Smooth muscle cell (in vitro differentiated cells): ENCODE measurements around the gene YTHDF2. TPM values are rescaled to one million over a fixed set of nuclear protein-coding genes. Genes with fewer than 3 reads are reported as not detected.

Experiments used
- DNase-seq: peaks from one replicate; lab custom pipeline; 2025; ENCODE audit not compliant: unreplicated experiment; lab: John Stamatoyannopoulos, UW
- H2AFZ ChIP-seq: fragments of 200-600 bp; sonication (generic); 2 replicates; pipeline ENCODE4 v1.6.0; 2016; ENCODE audit warnings: antibody characterized with exemption, low read depth, mild to moderate bottlenecking
- H3F3A ChIP-seq: fragments of 200-600 bp; sonication (generic); 2 replicates; pipeline ENCODE4 v1.6.0; 2017; ENCODE audit warnings: antibody characterized with exemption, low read depth
- H3K27ac ChIP-seq: fragments of 200-600 bp; sonication (generic); 2 replicates; pipeline ENCODE4 v1.5.1; 2016; ENCODE audit warnings: low read depth, mild to moderate bottlenecking
- H3K27me3 ChIP-seq: fragments of 200-600 bp; sonication (generic); 2 replicates; pipeline ENCODE4 v1.6.1; 2016; ENCODE audit warnings: low read depth, mild to moderate bottlenecking
- H3K36me3 ChIP-seq: fragments of 200-600 bp; sonication (generic); 2 replicates; pipeline ENCODE4 v1.5.1; 2016; ENCODE audit warnings: low read depth
- H3K4me1 ChIP-seq: fragments of 200-600 bp; sonication (generic); 2 replicates; pipeline ENCODE4 v1.5.1; 2016; ENCODE audit warnings: low read depth
- H3K4me2 ChIP-seq: fragments of 200-600 bp; sonication (generic); 2 replicates; pipeline ENCODE4 v1.6.0; 2016; ENCODE audit warnings: mild to moderate bottlenecking
- H3K4me3 ChIP-seq: fragments of 200-600 bp; sonication (generic); 2 replicates; pipeline ENCODE4 v1.5.1; 2016; ENCODE audit warnings: mild to moderate bottlenecking
- H3K79me2 ChIP-seq: fragments of 200-600 bp; sonication (generic); 2 replicates; pipeline ENCODE4 v1.6.0; 2016; ENCODE audit warnings: low read depth, mild to moderate bottlenecking
- H3K9ac ChIP-seq: fragments of 200-600 bp; sonication (generic); 2 replicates; pipeline ENCODE4 v1.6.0; 2016; ENCODE audit warnings: low read depth
- H3K9me3 ChIP-seq: fragments of 200-600 bp; sonication (generic); replicated peaks from 2 replicates; pipeline ENCODE4 v1.5.1; 2016; ENCODE audit warnings: low read depth
- H4K20me1 ChIP-seq: fragments of 200-600 bp; sonication (generic); 2 replicates; pipeline ENCODE4 v1.6.0; 2016; ENCODE audit warnings: low read depth
- CTCF ChIP-seq: fragments of 200-600 bp; sonication (generic); IDR thresholded peaks from 2 replicates; pipeline ENCODE4 v1.5.1; 2017; ENCODE audit warnings: borderline replicate concordance, mild to moderate bottlenecking, antibody characterized with exemption; ENCODE audit not compliant: insufficient read depth, poor library complexity, severe bottlenecking
- WGBS: methylation state at CpG from one replicate; pipeline ENCODE4 v1.1.7; 2016; ENCODE audit warnings: low lambda C conversion rate; 5-methylcytosine and 5-hydroxymethylcytosine counted together
- polyA plus RNA-seq: library from polyadenylated mRNA; unstranded; fragments of >200 nt; fragmentation: Nextera tagmentation; extraction: Ambion mirVana; gene quantifications from 2 replicates; pipeline ENCODE4 v1.2.1, GENCODE V29; 2016
- total RNA-seq: library from RNA; depleted of rRNA; stranded (reverse); fragments of >200 nt; gene quantifications from 2 replicates; pipeline ENCODE4 v1.2.3, GENCODE V29; 2014

Gene YTHDF2
- total and polyA plus RNA-seq, 2 experiments from 2014 or later, result 68.4 to 77.5 TPM

- DNase-seq, result no peak
- H3K4me3 ChIP-seq, result no peak overlapping the region
- H3F3A ChIP-seq, result peaks cover 6% of the 10 kb centered on the region
- H2AFZ ChIP-seq, result no peak overlapping the region
- no peaks in the 10 kb centered on the region for H3K79me2 ChIP-seq
- H4K20me1 ChIP-seq, result no peaks in the 10 kb centered on the region
- no peaks in the 10 kb centered on the region for H3K9me3 ChIP-seq
- H3K4me2 ChIP-seq, result no peak overlapping the region
- no peaks in the 10 kb centered on the region for H3K36me3 ChIP-seq
- 43% methylated on average over 6 of the region's 6 CpGs for WGBS
- H3K27me3 ChIP-seq, result no peaks in the 10 kb centered on the region
- TF ChIP-seq CTCF, result no peak
- no peak overlapping the region for H3K27ac ChIP-seq
- H3K4me1 ChIP-seq, result no peaks in the 10 kb centered on the region
- no peak overlapping the region for H3K9ac ChIP-seq
Observed at GRCh38 chr1:28801461-28801860, 64.7 kb downstream of the YTHDF2 start.

- Histone ChIP-seq H3K4me1 (no peaks in the 10 kb centered on the region), H2AFZ (no peak overlapping the region), H3K27me3 (no peaks in the 10 kb centered on the region), H4K20me1 (no peaks in the 10 kb centered on the region), H3K9ac (no peak overlapping the region), H3K4me3 (no peak overlapping the region), H3K27ac (no peak overlapping the region), H3K4me2 (no peak overlapping the region), H3K9me3 (no peaks in the 10 kb centered on the region), H3F3A (peaks cover 6% of the 10 kb centered on the region), H3K36me3 (no peaks in the 10 kb centered on the region), H3K79me2 (no peaks in the 10 kb centered on the region)
- 80% methylated on average over 5 of the region's 5 CpGs for WGBS
- TF ChIP-seq CTCF, result no peak
- no peak for DNase-seq
Observed at GRCh38 chr1:28803051-28803450, 66.3 kb downstream of the YTHDF2 start.

- Histone ChIP-seq H3K27ac (no peak overlapping the region), H3K36me3 (no peaks in the 10 kb centered on the region), H3K4me2 (no peak overlapping the region), H3K4me3 (no peak overlapping the region), H3K27me3 (no peaks in the 10 kb centered on the region), H2AFZ (no peak overlapping the region), H4K20me1 (no peaks in the 10 kb centered on the region), H3K79me2 (no peaks in the 10 kb centered on the region), H3F3A (peaks cover 6% of the 10 kb centered on the region), H3K9ac (no peak overlapping the region), H3K4me1 (no peaks in the 10 kb centered on the region), H3K9me3 (no peaks in the 10 kb centered on the region)
- WGBS, result 77% methylated on average over 3 of the region's 3 CpGs
- DNase-seq, result no peak
- TF ChIP-seq CTCF, result no peak
Observed at GRCh38 chr1:28803662-28804061, 66.9 kb downstream of the YTHDF2 start.

GRCh38 chr1:28804071-28804470 lies 67.3 kb downstream of the YTHDF2 start:
- Histone ChIP-seq H2AFZ (no peak overlapping the region), H3K4me2 (no peak overlapping the region), H3F3A (peaks cover 6% of the 10 kb centered on the region), H3K4me3 (no peak overlapping the region), H3K27me3 (no peaks in the 10 kb centered on the region), H3K4me1 (no peaks in the 10 kb centered on the region), H3K27ac (no peak overlapping the region), H3K9ac (no peak overlapping the region), H3K36me3 (no peaks in the 10 kb centered on the region), H3K9me3 (no peaks in the 10 kb centered on the region), H3K79me2 (no peaks in the 10 kb centered on the region), H4K20me1 (no peaks in the 10 kb centered on the region)
- TF ChIP-seq CTCF, result no peak
- DNase-seq, result no peak
- 92% methylated on average over 3 of the region's 3 CpGs for WGBS
